NCI-H446 treated with DMSO at 0.1 percent for 48 hours (cell line): ENCODE data around the gene LRRC4C.
"Not testable (repeated sequence)": the region's sequence is repeated elsewhere in the genome, so short reads cannot be mapped to it uniquely, and the experiment has no call there.

Experiments
- DNase-seq: peaks from one replicate; lab custom pipeline; 2025; lab: John Stamatoyannopoulos, UW

The LRRC4C gene

GRCh38 chr11:41018224-41018623 lies 441.2 kb downstream of the LRRC4C start:
- DNase-seq, result no peak

GRCh38 chr11:41010361-41011050 lies 448.9 kb downstream of the LRRC4C start:
- no peak for DNase-seq

GRCh38 chr11:41005986-41006385 lies 453.5 kb downstream of the LRRC4C start:
- no peak for DNase-seq

GRCh38 chr11:41003339-41004282 lies 455.8 kb downstream of the LRRC4C start:
- DNase-seq, result no peak

- DNase-seq, result no peak
These were observed 460.5 kb downstream of the LRRC4C start for GRCh38 chr11:40998920-40999319.

GRCh38 chr11:40987776-40988435 lies 471.5 kb downstream of the LRRC4C start:
- no peak for DNase-seq

- no peak for DNase-seq
These were observed 473.1 kb downstream of the LRRC4C start for GRCh38 chr11:40986320-40986719.

GRCh38 chr11:40975076-40975475 lies 484.4 kb downstream of the LRRC4C start:
- DNase-seq, result no peak

GRCh38 chr11:40974186-40974795 lies 485.2 kb downstream of the LRRC4C start:
- no peak for DNase-seq

- DNase-seq, result no peak
These were observed 500.7 kb downstream of the LRRC4C start for GRCh38 chr11:40958707-40959106.

- no peak for DNase-seq
These were observed 507.0 kb downstream of the LRRC4C start for GRCh38 chr11:40952479-40952878.

GRCh38 chr11:40938002-40938401 lies 521.5 kb downstream of the LRRC4C start:
- DNase-seq, result no peak

- DNase-seq, result no peak
These were observed 534.5 kb downstream of the LRRC4C start for GRCh38 chr11:40924915-40925314.

- no peak for DNase-seq
These were observed 538.2 kb downstream of the LRRC4C start for GRCh38 chr11:40921246-40921645.

GRCh38 chr11:40910774-40911173 lies 548.7 kb downstream of the LRRC4C start:
- DNase-seq, result not testable (repeated sequence)

GRCh38 chr11:40894501-40894900 lies 565.0 kb downstream of the LRRC4C start:
- DNase-seq, result no peak

GRCh38 chr11:40885250-40885954 lies 574.0 kb downstream of the LRRC4C start:
- peak; percentile 47 for DNase-seq

GRCh38 chr11:40882301-40882700 lies 577.2 kb downstream of the LRRC4C start:
- DNase-seq, result peak; percentile 56

GRCh38 chr11:40879911-40880310 lies 579.5 kb downstream of the LRRC4C start:
- DNase-seq, result no peak

GRCh38 chr11:40877981-40878380 lies 581.5 kb downstream of the LRRC4C start:
- DNase-seq, result no peak

- DNase-seq, result no peak
These were observed 582.2 kb downstream of the LRRC4C start for GRCh38 chr11:40877256-40877655.
